HG03520 (cell line): Measurements from ENCODE around the gene CR1.
"Not testable (repeated sequence)": the region's sequence is repeated elsewhere in the genome, so short reads cannot be mapped to it uniquely, and the experiment has no call there.

Experiments
- ATAC-seq: cut with Tn5 transposase; IDR thresholded peaks from one replicate; pipeline ENCODE4 v1.9.1; 2021; ENCODE audit warnings: mild to moderate bottlenecking, moderate library complexity; ENCODE audit not compliant: unreplicated experiment

CR1 gene

GRCh38 chr1:207638487-207639145 is 142.7 kb downstream of the CR1 start:
- ATAC-seq = not testable (repeated sequence)

- ATAC-seq = not testable (repeated sequence)
Measured at GRCh38 chr1:207639362-207639761, 143.4 kb downstream of the CR1 start.

GRCh38 chr1:207644166-207644851 is 148.4 kb downstream of the CR1 start:
- ATAC-seq = no peak

GRCh38 chr1:207644852-207645634 is 149.1 kb downstream of the CR1 start, which contains the start of gene CR1L:
CR1L (plus strand) TSS chr1:207645133; CDS start chr1:207645234, 101 bp downstream.
- peak; percentile 88 for ATAC-seq

GRCh38 chr1:207645635-207646081 is 149.7 kb downstream of the CR1 start:
- no peak for ATAC-seq

- ATAC-seq = no peak
Measured at GRCh38 chr1:207646171-207646570, 150.2 kb downstream of the CR1 start.

GRCh38 chr1:207646944-207647579 is 151.1 kb downstream of the CR1 start:
- ATAC-seq = no peak

- ATAC-seq = no peak
Measured at GRCh38 chr1:207647671-207648333, 151.8 kb downstream of the CR1 start.

GRCh38 chr1:207648334-207649209 is 152.6 kb downstream of the CR1 start:
- ATAC-seq = no peak

- ATAC-seq = no peak
Measured at GRCh38 chr1:207649210-207649753, 153.3 kb downstream of the CR1 start.

- no peak for ATAC-seq
Measured at GRCh38 chr1:207649865-207650580, 154.1 kb downstream of the CR1 start.

- ATAC-seq = no peak
Measured at GRCh38 chr1:207651583-207651982, 155.6 kb downstream of the CR1 start.

GRCh38 chr1:207654320-207654719 is 158.4 kb downstream of the CR1 start:
- ATAC-seq = no peak

- ATAC-seq = no peak
Measured at GRCh38 chr1:207658408-207658807, 162.5 kb downstream of the CR1 start.

GRCh38 chr1:207658904-207659485 is 163.0 kb downstream of the CR1 start:
- no peak for ATAC-seq

- ATAC-seq = no peak
Measured at GRCh38 chr1:207659545-207660153, 163.7 kb downstream of the CR1 start.

- ATAC-seq = not testable (repeated sequence)
Measured at GRCh38 chr1:207661420-207661819, 165.5 kb downstream of the CR1 start.

- no peak for ATAC-seq
Measured at GRCh38 chr1:207666342-207666741, 170.4 kb downstream of the CR1 start.
